Kidney epithelial cell (primary cell): ENCODE data around the gene IL27RA. TPM values are rescaled to one million over a fixed set of nuclear protein-coding genes. Genes with fewer than 3 reads are reported as not detected.

ENCODE experiments used
- DNase-seq: peaks from one replicate; pipeline ENCODE4 v3.0.0-alpha.2; 2010; ENCODE audit warnings: low read depth
- H3K27me3 ChIP-seq: 2 replicates; pipeline ENCODE4 v1.6.0; 2011; ENCODE audit warnings: low read length; ENCODE audit not compliant: control insufficient read depth, insufficient read depth
- H3K36me3 ChIP-seq: 2 replicates; pipeline ENCODE4 v1.5.1; 2011; ENCODE audit warnings: low read length; ENCODE audit not compliant: control insufficient read depth, insufficient read depth
- H3K4me3 ChIP-seq: 2 replicates; pipeline ENCODE4 v1.5.1; 2011; ENCODE audit warnings: low read depth, mild to moderate bottlenecking, control low read depth, low read length
- CTCF ChIP-seq: IDR thresholded peaks from 2 replicates; pipeline ENCODE4 v1.5.1; 2011; ENCODE audit warnings: mild to moderate bottlenecking, moderate library complexity, low read length, control low read depth, inconsistent platforms; ENCODE audit not compliant: insufficient read depth, poor library complexity, severe bottlenecking
- total RNA-seq: library from RNA; depleted of rRNA; stranded (reverse); fragments of >200 nt; gene quantifications from 2 replicates; pipeline ENCODE4 v1.2.3, GENCODE V29; 2015

Gene IL27RA
- total RNA-seq, 1 donor from 2014 or later = 4.1 TPM

- Histone ChIP-seq H3K36me3 (no peaks in the 10 kb centered on the region), H3K4me3 (no peak overlapping the region), H3K27me3 (no peaks in the 10 kb centered on the region)
- TF ChIP-seq CTCF = no peak
- no peak for DNase-seq
Measured at GRCh38 chr19:13996928-13997630, 34.5 kb upstream of the IL27RA start.

- no peak for TF ChIP-seq CTCF
- Histone ChIP-seq H3K4me3 (no peak overlapping the region), H3K27me3 (no peaks in the 10 kb centered on the region), H3K36me3 (no peaks in the 10 kb centered on the region)
- DNase-seq = no peak
Measured at GRCh38 chr19:13997631-13997962, 34.0 kb upstream of the IL27RA start.

DNA sequence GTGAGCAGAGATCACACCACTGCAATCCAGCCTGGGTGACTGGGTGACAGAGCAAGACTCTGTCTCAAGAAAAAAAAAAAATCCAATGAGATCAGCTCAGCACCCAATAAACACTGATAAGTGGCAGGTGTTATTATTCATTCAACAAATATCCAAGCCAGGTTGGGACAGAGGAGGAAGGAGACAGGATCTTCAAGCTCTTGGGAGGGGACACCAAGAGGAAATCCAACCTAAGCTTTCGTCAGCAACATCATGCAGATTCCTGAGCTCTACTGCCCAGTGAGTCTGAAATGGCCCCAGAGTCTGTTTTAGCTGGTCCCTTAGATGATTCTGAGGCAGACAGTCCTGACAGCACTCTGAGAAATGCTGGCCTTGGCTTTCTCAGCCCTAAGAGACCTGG is 33.1 kb upstream of the IL27RA start:
- H3K27me3 ChIP-seq = no peaks in the 10 kb centered on the region
- no peak for TF ChIP-seq CTCF
- no peak overlapping the region for H3K4me3 ChIP-seq
- no peak for DNase-seq
- no peaks in the 10 kb centered on the region for H3K36me3 ChIP-seq

- no peak for TF ChIP-seq CTCF
- H3K27me3 ChIP-seq = no peaks in the 10 kb centered on the region
- DNase-seq = no peak
- H3K4me3 ChIP-seq = no peak overlapping the region
- H3K36me3 ChIP-seq = no peaks in the 10 kb centered on the region
Measured at GRCh38 chr19:13999085-13999484, 32.5 kb upstream of the IL27RA start.

DNA sequence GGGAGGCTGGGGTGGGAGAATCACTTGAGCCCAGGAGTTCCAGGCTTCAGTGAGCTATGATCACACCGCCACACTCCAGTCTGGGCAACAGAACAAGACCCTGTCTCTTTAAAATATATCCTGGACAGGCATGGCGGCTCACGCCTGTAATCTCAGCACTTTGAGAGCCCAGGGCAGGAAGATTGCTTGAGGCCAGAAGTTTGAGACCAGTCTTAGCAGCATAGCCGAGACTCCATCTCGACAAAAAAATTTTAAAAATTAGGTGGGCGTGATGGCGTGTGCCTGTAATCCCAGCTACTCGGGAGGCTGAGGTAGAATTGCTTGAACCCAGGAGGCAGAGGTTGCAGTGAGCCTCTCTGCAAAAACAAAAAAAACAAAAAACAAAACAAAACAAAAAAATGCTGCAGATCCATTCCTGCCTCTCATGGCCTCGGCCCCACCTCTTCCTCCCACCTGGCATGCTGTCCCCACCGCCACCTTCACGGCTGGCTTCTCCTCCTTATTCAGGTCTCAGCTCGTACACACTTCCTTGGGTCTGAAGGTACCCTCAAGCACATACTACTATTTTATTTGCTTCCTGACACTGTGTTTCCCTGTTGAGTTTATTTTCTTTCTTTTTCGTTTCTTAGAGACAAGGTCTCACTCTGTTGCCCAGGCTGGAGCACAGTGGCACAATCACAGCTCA is 30.7 kb upstream of the IL27RA start:
- H3K4me3 ChIP-seq = no peak overlapping the region
- TF ChIP-seq CTCF = no peak
- no peaks in the 10 kb centered on the region for H3K27me3 ChIP-seq
- DNase-seq = no peak
- no peaks in the 10 kb centered on the region for H3K36me3 ChIP-seq
